Vagina (tissue), 2 donors: ENCODE measurements around the gene CRISPLD2.

Experiments
- POLR2A ChIP-seq, 2 donors: fragments of 450-650 bp; IDR thresholded peaks; one replicate each; pipeline ENCODE4 v1.6.1; 2017; ENCODE audit warnings: antibody characterized with exemption in 2 of 2, mild to moderate bottlenecking in 2 of 2, moderate library complexity in 2 of 2
- TF ChIP-seq, protein P1 (sequence below), 3 experiments: fragments of 450-650 bp in 2 of 3; fragments of 200-600 bp in 1 of 3; sonication (generic) in 1 of 3; IDR thresholded peaks; one replicate each; pipeline ENCODE4 v1.5.1; 2017 to 2019; ENCODE audit warnings: antibody characterized with exemption in 3 of 3, mild to moderate bottlenecking in 2 of 3, moderate library complexity in 2 of 3

DNA sequence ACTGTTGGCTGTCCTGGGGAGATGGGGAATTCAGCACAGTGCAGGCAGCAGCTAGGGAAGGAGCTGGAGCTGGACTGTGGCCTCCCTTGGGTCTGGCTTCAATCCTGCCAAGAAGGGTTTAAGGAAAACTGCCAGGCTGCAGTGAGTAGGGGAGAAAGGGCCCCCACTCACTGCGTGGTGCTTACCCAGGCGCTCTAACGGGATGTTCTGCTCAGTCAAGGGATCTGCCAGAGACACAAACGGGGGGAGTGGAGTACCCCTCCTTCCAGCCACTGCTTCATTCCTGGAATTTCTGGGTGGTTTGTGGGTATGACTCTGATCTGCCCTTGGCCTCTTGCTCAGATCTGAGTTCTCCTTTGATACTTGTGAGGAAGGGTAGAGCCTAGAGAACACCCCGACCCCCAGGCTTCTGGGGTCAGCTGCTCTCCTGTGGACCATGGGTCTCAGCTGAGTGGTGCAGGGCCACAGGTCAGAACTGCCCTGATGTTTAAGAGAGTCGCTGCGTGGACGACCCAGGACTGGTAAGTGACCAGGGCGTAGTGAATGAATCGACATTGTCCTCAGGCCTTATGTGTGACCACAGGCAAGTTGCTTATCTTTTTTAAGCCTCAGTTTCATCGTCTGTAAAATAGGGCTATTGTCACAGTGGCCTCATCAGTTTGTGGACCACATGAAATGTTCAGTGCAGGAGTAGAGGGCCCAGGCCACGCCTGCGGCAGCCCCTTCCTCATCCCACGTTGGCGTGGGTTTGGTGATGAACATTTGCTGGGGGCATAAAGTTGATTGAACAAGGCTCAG, 9.6 kb downstream of the CRISPLD2 start:
- TF ChIP-seq, protein P1, sequence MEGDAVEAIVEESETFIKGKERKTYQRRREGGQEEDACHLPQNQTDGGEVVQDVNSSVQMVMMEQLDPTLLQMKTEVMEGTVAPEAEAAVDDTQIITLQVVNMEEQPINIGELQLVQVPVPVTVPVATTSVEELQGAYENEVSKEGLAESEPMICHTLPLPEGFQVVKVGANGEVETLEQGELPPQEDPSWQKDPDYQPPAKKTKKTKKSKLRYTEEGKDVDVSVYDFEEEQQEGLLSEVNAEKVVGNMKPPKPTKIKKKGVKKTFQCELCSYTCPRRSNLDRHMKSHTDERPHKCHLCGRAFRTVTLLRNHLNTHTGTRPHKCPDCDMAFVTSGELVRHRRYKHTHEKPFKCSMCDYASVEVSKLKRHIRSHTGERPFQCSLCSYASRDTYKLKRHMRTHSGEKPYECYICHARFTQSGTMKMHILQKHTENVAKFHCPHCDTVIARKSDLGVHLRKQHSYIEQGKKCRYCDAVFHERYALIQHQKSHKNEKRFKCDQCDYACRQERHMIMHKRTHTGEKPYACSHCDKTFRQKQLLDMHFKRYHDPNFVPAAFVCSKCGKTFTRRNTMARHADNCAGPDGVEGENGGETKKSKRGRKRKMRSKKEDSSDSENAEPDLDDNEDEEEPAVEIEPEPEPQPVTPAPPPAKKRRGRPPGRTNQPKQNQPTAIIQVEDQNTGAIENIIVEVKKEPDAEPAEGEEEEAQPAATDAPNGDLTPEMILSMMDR (IDR thresholded peaks at IDR 0.05): no peak
- peak in 1 of 2 donors; percentile 4 for TF ChIP-seq POLR2A (IDR thresholded peaks at IDR 0.05)
